Hematopoietic multipotent progenitor cell treated with erythropoietin and hydrocortisone succinate and interleukin-3 and kit ligand, for 15 days (in vitro differentiated cells): ENCODE measurements around the gene RPL18A.
"Not testable (repeated sequence)": the region's sequence is repeated elsewhere in the genome, so short reads cannot be mapped to it uniquely, and the experiment has no call there.

Experiments used
- DNase-seq: peaks from one replicate; pipeline ENCODE4 v3.0.0-alpha.2; 2015; ENCODE audit warnings: low spot score

The RPL18A gene

DNA sequence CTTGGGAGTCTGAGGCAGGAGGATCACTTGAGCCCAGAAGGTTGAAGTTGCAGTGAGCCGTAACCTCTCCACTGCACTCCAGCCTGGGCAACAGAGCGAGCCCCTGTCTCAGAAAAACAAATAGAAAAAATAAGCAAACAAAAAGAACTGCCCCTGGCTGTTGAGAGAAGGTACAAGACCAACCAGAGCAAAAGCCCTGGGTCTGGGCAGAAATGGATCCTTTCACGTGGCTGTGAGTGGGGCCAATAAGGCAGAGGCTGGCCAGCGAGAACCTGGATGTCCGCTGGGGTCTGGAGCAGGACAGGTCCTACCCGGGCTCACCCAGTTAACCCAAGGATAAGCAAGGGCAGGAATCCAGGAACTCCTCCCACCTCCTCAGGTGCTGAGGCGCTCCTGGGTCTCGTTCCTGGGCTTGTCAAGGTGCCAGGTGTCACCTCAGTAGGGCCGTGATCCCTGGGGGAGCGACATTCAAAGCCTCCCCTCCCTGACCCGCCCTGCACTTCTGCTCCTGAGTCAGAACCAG, 7.3 kb downstream of the RPL18A start:
- no peak for DNase-seq

DNA sequence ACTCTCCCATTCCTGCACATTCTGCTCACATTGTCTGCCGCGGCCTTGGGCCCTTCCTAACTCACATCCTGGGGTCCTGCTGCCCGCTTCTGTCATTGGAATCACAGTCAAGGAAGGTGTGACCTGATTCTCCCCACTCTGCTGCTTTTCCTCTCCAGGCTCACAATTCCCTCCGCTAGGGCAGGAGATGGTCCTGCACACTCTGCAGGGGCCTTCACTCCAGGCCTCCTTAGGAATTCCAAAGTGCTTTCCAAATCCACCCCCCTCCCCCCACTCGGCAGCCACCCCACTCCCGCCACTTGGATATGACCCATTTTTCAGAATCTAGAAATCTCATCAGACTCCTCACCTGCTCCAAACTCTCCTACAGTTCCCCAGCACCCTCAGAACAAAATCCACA, 9.0 kb downstream of the RPL18A start:
- DNase-seq, result no peak

DNA sequence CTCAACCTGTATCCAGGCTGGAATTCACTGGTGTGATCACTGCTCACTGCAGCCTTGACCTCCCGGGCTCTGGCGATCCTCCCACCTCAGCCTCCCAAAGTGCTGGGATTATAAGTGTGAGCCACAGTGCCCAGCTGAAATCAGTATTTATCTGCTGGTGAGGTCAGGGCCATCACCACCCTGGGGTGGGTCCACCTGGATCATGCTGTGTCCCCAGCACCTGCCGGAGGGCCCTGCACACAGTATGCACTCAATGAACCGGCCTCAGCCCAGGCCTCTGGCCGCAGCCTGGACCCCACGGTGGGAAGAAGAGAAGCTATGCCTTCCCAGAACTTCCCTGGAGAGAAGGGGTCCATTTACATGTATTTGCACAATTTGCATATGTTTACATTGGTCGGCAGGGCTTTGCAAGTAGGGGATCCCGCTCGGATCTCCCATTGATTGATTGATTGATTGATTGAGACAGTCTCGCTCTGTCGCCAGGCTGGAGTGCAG, 9.5 kb downstream of the RPL18A start:
- DNase-seq, result no peak

DNA sequence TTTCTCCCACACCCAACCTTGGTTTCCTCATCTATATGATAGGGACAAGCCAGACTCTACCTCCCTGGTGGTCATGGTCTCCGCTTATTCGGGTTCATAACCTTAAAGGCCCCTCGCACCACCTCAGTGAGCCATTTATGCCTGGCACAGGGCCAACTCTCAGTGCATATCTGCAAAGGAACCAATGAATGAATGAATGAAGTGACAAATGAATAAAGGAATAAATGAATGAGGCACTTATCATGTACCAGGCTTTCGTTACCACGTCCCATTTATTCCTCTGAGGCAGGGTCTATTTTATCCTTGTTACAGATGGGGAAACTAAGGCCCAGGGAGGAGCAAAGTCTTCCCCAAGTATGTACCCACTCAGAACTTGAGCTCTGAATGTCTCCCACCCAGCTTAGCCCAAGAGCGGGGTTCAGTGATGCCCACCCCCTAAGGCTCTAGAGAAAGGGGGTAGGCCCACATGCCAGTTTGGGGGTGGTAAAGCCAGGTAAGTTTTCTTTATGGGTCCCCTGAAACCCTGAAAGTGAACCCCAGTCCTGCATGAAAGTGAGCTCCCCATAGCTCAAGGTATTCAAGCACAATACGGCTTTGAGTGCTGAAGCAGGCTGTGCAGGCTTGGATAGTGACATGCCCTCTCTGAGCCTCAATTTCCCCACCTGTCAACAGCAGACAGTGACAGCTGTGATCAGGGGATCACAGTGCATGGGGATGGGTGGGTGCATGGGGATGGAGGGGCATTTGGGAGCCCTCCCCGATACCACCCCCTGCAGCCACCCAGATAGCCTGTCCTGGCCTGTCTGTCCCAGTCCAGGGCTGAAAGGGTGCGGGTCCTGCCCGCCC, 11.5 kb downstream of the RPL18A start:
- DNase-seq, result no peak

DNA sequence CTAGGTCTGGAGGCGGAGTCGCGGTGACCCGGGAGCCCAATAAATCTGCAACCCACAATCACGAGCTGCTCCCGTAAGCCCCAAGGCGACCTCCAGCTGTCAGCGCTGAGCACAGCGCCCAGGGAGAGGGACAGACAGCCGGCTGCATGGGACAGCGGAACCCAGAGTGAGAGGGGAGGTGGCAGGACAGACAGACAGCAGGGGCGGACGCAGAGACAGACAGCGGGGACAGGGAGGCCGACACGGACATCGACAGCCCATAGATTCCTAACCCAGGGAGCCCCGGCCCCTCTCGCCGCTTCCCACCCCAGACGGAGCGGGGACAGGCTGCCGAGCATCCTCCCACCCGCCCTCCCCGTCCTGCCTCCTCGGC, 12.2 kb downstream of the RPL18A start, which contains the start of gene SLC5A5:
Gene SLC5A5, plus strand, starts transcription at position 68 of the 373 bp plus-strand sequence. CDS start 375 bp downstream, outside the sequence.
- DNase-seq, result no peak

DNA sequence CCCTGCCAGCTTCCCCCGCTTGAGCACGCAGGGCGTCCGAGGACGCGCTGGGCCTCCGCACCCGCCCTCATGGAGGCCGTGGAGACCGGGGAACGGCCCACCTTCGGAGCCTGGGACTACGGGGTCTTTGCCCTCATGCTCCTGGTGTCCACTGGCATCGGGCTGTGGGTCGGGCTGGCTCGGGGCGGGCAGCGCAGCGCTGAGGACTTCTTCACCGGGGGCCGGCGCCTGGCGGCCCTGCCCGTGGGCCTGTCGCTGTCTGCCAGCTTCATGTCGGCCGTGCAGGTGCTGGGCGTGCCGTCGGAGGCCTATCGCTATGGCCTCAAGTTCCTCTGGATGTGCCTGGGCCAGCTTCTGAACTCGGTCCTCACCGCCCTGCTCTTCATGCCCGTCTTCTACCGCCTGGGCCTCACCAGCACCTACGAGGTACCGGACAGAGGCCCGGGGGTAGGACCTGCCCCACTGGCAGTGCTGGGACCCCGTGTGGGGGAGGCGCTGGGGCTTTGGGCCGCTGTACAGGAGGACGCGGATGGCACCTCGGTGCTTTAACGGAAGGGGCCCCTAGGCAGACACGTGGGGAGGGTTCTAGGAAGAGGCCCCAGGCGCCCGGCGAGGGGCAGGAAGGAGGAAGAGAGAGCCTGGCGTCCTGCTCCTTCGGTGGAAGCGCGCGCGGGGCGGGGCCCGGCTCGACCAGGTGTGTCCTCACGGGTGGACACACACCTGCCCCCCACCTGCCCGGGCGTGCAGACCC, 12.7 kb downstream of the RPL18A start:
- no peak for DNase-seq

DNA sequence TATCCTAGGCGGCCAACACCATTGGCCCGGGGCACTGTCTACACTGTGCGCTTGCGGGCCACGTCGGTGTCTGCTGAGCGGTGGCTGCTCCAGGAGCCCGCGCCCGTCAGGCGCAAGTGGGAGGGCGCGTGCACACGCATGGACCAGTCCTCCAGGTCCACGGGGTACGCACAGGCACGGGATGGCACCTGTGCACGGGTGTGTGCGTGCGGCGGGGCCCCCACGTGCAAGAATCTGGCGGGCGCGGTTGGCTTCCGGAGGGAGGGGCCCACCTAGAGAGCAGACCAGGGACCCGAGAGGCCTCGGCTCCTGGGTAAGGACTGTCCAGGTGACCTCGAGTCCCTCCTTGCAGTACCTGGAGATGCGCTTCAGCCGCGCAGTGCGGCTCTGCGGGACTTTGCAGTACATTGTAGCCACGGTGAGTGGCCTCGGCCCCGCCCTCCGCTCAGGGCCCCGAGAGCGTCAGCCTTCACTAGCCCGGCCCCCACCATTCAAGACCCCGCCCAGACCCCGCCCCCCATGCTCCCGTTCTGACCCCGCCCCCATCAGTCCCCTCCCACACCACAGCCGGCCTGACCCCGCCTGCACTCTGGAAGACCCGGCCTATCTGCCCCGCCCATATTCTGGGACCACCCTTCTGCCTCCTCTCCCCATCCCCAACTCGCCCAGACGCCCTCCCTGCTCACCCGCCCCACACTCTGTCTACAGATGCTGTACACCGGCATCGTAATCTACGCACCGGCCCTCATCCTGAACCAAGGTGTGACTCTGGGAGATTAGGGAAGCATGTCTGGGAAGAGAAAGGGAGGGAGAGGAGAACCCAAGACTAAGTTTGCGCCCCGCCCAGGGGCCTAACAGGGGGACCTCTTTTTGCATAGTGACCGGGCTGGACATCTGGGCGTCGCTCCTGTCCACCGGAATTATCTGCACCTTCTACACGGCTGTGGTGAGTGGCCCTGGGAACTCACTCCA, 14.4 kb downstream of the RPL18A start:
- peak; percentile 48 for DNase-seq

DNA sequence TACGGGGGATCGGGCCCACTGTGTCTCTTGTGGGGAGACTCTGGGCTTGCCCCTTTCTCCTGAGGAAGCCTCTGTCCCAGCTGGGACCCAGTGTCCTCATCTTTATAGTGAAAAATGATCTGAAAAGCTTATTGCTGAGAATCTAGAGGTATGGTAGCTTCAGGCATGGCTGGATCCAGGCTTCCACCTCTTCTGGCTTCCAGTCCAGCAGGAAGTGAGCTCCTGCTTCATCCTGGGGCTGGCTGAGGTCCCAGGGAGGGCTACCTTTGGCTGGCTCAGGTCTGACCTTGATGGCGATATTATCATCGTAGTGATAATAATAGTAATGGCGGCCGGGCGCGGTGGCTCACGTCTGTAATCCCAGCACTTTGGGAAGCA, 15.0 kb downstream of the RPL18A start:
- DNase-seq, result no peak

DNA sequence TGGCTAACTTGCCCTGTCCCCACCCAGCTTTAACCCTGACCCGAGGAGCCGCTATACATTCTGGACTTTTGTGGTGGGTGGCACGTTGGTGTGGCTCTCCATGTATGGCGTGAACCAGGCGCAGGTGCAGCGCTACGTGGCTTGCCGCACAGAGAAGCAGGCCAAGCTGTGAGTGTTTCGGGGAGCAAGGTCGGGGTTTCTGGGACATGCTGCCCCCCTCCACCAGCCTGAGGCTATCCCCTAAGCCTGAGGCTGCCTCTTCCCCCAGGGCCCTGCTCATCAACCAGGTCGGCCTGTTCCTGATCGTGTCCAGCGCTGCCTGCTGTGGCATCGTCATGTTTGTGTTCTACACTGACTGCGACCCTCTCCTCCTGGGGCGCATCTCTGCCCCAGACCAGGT, 18.0 kb downstream of the RPL18A start:
- DNase-seq, result no peak

DNA sequence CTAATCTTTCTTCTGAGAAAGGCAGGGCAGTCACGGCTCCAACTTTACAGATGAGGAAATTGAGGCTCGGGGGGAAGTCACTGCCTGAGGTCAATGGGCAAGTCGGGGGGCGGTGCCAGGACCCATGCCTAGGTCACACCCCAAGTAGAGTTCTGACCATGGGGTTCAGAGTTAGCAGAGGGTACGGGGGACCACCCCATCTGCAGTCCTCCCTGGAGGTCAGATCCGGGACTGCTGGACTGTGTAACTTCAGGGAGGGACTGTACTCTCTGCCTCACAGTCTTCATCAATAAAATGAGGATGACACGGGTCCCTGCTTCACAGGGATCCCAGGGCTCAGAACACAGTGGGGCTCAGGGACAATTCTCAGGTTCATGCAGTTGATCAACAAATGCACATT, 19.8 kb downstream of the RPL18A start:
- no peak for DNase-seq

DNA sequence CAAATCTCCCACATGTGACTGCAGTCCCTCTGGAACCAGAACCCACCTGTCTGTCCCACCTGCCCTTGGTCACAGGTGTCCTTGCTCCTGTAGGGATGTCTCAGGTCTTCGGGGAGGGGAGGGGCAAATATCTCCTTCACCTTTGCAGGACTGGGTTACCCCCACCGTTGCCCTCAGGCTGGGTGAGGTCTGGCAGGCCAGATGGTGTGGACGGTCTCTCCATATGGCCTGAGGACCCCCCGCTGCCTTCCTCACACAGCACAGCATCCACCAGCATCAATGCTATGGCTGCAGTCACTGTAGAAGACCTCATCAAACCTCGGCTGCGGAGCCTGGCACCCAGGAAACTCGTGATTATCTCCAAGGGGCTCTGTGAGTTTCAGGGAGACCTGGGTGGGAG, 22.0 kb downstream of the RPL18A start:
- DNase-seq, result no peak

DNA sequence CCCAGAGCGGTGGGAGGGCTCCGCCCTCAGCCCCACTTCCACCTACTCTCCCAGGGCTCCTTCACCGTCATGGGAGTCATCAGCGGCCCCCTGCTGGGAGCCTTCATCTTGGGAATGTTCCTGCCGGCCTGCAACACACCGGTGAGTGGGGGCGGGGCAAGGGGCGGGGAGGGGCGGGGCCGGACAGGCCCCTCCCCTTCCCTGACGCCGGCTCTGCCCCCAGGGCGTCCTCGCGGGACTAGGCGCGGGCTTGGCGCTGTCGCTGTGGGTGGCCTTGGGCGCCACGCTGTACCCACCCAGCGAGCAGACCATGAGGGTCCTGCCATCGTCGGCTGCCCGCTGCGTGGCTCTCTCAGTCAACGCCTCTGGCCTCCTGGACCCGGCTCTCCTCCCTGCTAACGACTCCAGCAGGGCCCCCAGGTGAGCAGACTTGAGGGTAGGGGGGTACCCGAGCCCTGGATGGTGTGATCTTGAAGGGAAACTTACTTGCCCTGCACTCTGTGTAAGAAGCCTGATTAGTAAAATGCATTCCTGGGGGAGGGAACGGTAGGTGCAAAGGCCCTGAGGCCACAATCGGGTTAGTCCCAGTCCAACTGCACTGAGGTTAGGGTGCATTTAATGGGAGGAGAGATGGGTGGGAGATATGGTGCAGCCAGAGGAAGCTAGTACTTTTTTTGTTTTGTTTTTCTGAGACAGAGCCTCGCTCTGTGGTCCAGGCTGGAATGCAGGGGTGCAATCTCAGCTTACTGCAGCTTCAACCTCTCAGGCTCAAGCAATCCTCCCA, 24.1 kb downstream of the RPL18A start:
- no peak for DNase-seq

DNA sequence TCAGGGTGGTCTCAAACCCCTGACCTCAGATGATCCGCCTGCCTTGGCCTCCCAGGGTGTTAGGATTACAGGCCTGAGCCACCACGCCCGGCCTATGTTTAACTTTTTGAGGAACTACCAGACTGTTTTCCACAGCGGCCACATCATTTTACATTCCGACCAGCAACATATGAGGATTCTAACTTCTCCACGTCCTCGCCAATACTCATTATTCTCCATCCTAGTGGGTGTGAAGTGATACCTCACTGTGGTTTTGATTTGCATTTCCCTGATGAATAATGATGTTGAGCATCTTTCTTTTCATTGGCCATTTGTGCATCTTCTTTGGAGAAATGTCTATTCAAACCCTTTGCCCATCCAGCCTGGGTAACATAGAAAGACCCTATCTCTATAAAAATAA, 26.8 kb downstream of the RPL18A start:
- DNase-seq, result no peak

DNA sequence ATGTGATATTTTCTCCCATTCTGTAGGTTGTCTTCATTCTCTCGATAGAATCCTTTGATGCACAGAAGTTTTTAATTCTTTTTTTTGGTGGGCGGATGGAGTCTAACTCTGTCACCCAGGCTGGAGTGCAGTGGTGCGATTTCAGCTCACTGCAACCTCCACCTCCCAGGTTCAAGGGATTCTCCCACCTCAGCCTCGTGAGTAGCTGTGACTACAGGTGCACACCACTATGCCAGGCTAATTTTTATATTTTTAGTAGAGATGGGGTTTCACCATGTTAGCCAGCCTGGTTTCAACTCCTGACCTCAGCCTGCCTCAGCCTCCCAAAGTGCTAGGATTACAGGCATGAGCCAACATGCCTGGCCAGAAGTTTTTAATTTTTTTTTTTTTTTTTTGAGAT, 27.5 kb downstream of the RPL18A start:
- not testable (repeated sequence) for DNase-seq

DNA sequence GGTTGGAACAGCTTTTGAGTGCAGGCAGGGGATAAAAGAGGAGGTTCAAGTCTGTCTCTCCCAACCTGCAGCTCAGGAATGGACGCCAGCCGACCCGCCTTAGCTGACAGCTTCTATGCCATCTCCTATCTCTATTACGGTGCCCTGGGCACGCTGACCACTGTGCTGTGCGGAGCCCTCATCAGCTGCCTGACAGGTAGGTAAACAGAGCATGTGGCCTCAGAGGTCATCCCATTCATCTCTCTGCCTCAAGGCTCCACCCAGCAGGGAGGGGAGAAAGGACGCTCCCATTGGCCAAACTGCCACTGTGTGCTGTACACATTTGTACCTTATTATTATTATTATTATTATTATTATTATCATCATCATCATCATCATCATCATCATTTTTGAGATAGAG, 28.6 kb downstream of the RPL18A start:
- no peak for DNase-seq

DNA sequence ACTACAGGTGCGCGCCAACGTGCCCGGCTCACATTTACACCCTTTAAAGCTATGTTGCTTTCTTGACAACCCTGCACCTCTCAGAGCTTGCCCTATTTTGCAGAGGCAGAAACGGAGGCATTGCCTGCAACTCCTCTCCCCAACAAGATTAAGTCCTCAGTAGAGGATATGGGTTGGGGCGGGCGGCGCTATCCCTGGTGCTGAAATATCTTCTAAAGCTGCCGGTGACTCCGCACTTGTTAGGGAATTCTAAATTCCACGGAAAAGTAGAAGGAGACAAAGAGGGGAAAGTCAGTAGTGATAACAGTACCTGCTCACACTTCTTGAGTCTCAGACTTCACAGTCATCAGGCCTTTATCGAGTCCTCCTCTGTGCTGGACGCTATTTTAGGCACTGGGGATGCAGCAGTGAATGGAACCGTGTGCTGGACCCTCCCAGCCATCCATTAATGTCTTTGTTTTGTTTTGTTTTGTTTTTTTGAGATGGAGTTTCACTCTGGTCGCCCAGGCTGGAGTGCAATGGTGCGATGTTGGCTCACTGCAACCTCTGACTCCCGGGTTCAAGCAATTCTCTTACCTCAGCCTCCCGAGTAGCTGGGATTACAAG, 30.0 kb downstream of the RPL18A start:
- DNase-seq, result no peak

DNA sequence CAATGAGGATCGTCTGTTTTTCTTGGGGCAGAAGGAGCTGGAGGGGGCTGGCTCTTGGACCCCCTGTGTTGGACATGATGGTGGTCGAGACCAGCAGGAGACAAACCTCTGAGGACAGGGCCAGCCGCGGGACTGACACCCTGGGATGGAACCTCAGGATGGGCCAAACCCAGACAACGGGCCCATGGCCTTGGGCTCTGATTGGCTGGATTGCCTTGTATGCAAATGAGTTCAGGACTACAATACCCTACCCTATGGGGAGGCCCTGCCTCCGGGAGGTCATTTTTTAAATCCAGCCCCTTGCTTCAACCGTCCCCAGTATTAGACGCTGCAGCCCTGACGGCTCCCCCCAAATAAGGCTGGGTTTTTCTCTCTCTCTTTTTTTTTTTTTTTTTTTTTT, 34.1 kb downstream of the RPL18A start:
- no peak for DNase-seq

DNA sequence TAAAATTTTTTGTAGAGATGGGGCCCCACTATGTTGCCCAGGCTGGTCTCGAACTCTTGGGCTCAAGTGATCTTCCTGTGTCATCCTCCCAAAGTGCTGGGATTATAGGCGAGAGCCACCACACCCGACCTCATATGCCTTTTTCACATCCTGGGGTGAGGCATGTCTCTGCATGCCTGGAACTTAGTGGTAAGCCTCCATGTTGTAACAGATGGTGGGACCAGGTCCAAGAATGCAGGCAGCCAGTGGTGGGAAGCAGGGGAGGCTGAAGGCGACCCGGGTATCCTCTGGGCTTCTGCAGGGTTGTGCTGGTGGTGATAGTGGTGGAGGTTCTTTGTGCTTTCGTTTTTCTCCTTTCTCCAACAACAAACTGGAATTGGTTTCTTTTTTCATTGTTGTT, 43.0 kb downstream of the RPL18A start:
- DNase-seq, result no peak

DNA sequence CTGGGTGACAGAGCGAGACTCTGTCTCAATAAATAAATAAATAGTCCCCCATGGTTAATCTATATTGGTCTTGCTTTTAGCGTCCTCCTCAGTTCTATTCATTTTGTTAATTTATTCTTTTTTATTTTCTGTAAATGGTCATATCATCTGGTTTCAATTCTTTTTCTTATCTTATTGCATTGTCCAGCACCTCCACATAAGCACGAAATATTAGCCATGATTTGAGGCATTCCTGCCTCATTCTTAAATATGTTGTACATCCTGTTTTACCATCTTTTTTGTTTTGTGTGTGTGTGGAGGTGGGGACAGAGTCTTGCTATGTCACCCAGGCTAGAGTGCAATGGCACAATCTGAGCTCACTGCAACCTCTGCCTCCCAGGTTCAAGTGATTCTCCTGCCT, 48.5 kb downstream of the RPL18A start:
- DNase-seq, result no peak

DNA sequence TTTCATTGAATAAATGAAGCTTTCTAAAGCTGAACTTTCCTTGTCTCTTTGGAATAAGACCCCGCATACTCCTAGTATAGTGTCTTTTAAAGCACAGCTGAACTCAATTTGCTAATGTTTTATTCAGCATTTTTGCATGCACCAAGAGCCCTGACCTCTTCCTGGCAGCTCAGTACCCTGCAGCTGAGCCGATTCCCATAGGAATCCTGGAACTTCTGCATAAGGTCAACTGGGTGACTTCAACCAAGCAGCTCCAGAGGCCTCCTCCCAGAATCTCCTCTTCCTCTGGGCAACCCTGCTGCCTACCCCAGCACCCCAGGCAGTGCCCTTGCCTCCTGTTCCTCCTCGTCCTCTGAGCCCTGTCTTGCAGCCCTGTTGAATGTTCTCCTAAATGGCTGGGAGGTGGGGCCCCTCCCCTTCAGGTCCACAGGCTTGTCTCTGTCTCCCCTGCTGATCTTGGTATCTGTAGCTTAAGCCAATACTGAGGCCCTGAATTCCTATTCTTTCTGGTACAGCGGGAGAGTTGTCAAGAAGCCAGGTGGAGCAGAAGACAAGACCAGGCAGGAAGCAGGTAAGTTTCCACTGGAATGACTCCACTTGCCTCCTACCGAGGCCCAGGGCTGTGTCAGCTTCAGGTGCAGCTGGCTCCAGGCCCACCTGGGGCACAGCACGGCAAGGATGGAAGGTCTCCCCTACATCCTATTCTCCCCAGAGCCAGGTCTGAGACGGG, 49.5 kb downstream of the RPL18A start:
- no peak for DNase-seq
